HepG2 (cell line): ENCODE measurements around the gene TNS4. TPM values are rescaled to one million over a fixed set of nuclear protein-coding genes. Genes with fewer than 3 reads are reported as not detected.

ENCODE experiments used
- HNRNPL ChIP-seq: fragments of 200-400 bp; formaldehyde crosslinking; IDR thresholded peaks from 2 replicates; pipeline ENCODE4 v1.6.1; 2017; ENCODE audit warnings: mild to moderate bottlenecking, low read depth, low read length
- HOXD1 ChIP-seq: sonication (generic); formaldehyde crosslinking; IDR thresholded peaks from 2 replicates; pipeline ENCODE4 v1.5.0; 2020; ENCODE audit warnings: missing genetic modification reagents
- NONO ChIP-seq, 2 experiments: fragments of 450-650 bp in 1 of 2; sonication (generic) in 1 of 2; formaldehyde crosslinking in 1 of 2; IDR thresholded peaks in 1 of 2; conservative IDR thresholded peaks in 1 of 2; 2 replicates each; pipeline versions ENCODE4 v1.6.1 to v1.8.0; 2017 to 2022; ENCODE audit warnings: mild to moderate bottlenecking in 1 of 2, missing genetic modification reagents in 1 of 2, moderate library complexity in 1 of 2
- NR2F6 ChIP-seq, 2 experiments: IDR thresholded peaks; 2 replicates each; pipeline ENCODE4 v1.6.1; 2016; ENCODE audit warnings: antibody characterized with exemption in 1 of 2, mild to moderate bottlenecking in 1 of 2
- PHF8 ChIP-seq: sonication (generic); formaldehyde crosslinking; IDR thresholded peaks from 2 replicates; pipeline ENCODE4 v1.5.0; 2020; ENCODE audit warnings: missing genetic modification reagents
- RXRA ChIP-seq: sonication (generic); formaldehyde crosslinking; IDR thresholded peaks from 2 replicates; pipeline ENCODE4 v1.5.1; 2020; ENCODE audit warnings: missing genetic modification reagents
- SAFB2 ChIP-seq: sonication (generic); formaldehyde crosslinking; IDR thresholded peaks from 2 replicates; pipeline ENCODE4 v1.5.1; 2020; ENCODE audit warnings: missing genetic modification reagents, low read depth, mild to moderate bottlenecking, borderline replicate concordance
- SALL1 ChIP-seq: sonication (generic); formaldehyde crosslinking; IDR thresholded peaks from 2 replicates; pipeline ENCODE4 v1.8.0; 2022; ENCODE audit warnings: mild to moderate bottlenecking, missing genetic modification reagents
- TGIF2 ChIP-seq: IDR thresholded peaks from 2 replicates; pipeline ENCODE4 v1.6.1; 2016; ENCODE audit warnings: control low read depth, missing compliant biosample characterization
- polyA plus RNA-seq, 8 experiments: library from polyadenylated mRNA; depleted of rRNA in 3 of 8; stranded (reverse) in 7 of 8; unstranded in 1 of 8; fragments of >200 nt; fragmentation: Illumina TruSeq in 4 of 8; extraction: Trizol in 4 of 8; gene quantifications; 2 replicates each; pipeline versions ENCODE4 v1.2.1 to v1.2.3, GENCODE V29; 2011 to 2016; ENCODE audit warnings: low read depth in 4 of 8, missing spikeins in 1 of 8, mixed read lengths in 1 of 8; ENCODE audit not compliant: insufficient read depth in 1 of 8
- total RNA-seq, 5 experiments: library from RNA; depleted of rRNA; stranded (reverse); fragments of >200 nt; fragmentation: Illumina TruSeq; extraction: Trizol; gene quantifications; 2 replicates each; pipeline ENCODE4 v1.2.3, GENCODE V29; 2016; ENCODE audit warnings: low read depth in 1 of 5
- TF ChIP-seq, protein P1 (sequence below), 2 experiments: fragments of 450-650 bp in 1 of 2; sonication (generic) in 1 of 2; formaldehyde crosslinking in 1 of 2; IDR thresholded peaks; 2 replicates each; pipeline versions ENCODE4 v1.6.1 to v1.8.0; 2016 to 2022; ENCODE audit warnings: antibody characterized with exemption in 1 of 2, mild to moderate bottlenecking in 1 of 2, missing genetic modification reagents in 1 of 2
- TF ChIP-seq, protein P2 (sequence below), 2 experiments: fragments of 450-650 bp in 1 of 2; sonication (generic) in 1 of 2; formaldehyde crosslinking; IDR thresholded peaks; 2 replicates each; pipeline versions ENCODE4 v1.5.0 to v1.8.0; 2020 to 2022; ENCODE audit warnings: mild to moderate bottlenecking in 1 of 2, missing genetic modification reagents in 1 of 2
- TF ChIP-seq, protein P3 (sequence below): sonication (generic); formaldehyde crosslinking; IDR thresholded peaks from 2 replicates; pipeline ENCODE4 v1.9.0; 2021; ENCODE audit warnings: missing genetic modification reagents, borderline replicate concordance
- TF ChIP-seq, protein P4 (sequence below): sonication (generic); IDR thresholded peaks from 2 replicates; pipeline ENCODE4 v1.6.1; 2016; ENCODE audit warnings: low read depth, borderline replicate concordance

The TNS4 gene
- total and polyA plus RNA-seq, 2 of the 13 experiments (the other 11 are each of a cell fraction or from before 2014, with no cell fraction given): 0.58 to 2.1 TPM

DNA sequence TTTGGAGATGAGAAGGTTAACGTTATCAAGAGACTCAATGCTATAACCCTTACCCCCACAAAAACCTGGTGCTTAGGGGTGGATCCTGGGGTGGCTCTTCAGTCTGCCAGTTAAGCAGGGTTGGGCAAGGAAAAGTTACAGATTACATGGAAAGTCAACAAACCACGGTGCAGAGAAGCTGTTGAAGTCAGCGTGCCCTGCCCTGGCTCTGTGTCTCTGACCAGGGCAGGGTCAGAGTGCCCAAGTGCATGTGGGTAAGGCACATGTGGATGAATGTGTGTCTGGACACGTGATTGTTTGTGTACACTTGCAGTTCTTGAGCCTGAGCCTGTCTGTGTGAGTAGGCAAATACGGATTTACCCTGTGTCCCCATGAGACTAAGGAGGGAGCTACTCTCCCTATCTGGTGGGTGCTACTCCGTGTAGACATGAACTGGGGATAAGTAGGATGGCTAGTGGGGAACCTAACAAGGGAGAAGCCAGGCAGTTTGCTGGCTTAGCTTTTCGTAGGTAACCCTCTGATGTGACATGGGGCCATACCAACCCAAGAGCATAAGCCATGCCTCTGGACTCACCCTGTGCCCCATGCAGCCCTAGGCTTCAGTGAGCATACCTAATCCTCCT, 52.7 kb downstream of the TNS4 start (continued):
- TF ChIP-seq, protein P1, sequence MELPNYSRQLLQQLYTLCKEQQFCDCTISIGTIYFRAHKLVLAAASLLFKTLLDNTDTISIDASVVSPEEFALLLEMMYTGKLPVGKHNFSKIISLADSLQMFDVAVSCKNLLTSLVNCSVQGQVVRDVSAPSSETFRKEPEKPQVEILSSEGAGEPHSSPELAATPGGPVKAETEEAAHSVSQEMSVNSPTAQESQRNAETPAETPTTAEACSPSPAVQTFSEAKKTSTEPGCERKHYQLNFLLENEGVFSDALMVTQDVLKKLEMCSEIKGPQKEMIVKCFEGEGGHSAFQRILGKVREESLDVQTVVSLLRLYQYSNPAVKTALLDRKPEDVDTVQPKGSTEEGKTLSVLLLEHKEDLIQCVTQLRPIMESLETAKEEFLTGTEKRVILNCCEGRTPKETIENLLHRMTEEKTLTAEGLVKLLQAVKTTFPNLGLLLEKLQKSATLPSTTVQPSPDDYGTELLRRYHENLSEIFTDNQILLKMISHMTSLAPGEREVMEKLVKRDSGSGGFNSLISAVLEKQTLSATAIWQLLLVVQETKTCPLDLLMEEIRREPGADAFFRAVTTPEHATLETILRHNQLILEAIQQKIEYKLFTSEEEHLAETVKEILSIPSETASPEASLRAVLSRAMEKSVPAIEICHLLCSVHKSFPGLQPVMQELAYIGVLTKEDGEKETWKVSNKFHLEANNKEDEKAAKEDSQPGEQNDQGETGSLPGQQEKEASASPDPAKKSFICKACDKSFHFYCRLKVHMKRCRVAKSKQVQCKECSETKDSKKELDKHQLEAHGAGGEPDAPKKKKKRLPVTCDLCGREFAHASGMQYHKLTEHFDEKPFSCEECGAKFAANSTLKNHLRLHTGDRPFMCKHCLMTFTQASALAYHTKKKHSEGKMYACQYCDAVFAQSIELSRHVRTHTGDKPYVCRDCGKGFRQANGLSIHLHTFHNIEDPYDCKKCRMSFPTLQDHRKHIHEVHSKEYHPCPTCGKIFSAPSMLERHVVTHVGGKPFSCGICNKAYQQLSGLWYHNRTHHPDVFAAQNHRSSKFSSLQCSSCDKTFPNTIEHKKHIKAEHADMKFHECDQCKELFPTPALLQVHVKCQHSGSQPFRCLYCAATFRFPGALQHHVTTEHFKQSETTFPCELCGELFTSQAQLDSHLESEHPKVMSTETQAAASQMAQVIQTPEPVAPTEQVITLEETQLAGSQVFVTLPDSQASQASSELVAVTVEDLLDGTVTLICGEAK (IDR thresholded peaks at IDR 0.05): no peak
- TF ChIP-seq, protein P1 (CRISPR knock-in tag; IDR thresholded peaks at IDR 0.05): peak; percentile 55; the same call in 1 of the 2 replicates
- TF ChIP-seq NONO (IDR thresholded peaks at IDR 0.05) (no peak), NONO (CRISPR knock-in tag; conservative IDR thresholded peaks at IDR 0.05) (peak; percentile 80; the same call in 1 of the 2 replicates), RXRA (CRISPR knock-in tag) (peak; percentile 91; the same call in 1 of the 2 replicates), SAFB2 (CRISPR knock-in tag) (peak; percentile 86; the same call in 1 of the 2 replicates), HNRNPL (peak; percentile 96), HOXD1 (peak; percentile 18; the same call in 1 of the 2 replicates), NR2F6 (IDR thresholded peaks at IDR 0.05) (peak; percentile 83), NR2F6 (CRISPR knock-in tag; IDR thresholded peaks at IDR 0.05) (peak; percentile 92), TGIF2 (CRISPR knock-in tag) (peak; percentile 97), SALL1 (CRISPR knock-in tag) (peak; percentile 95), PHF8 (peak; percentile 33; the same call in 1 of the 2 replicates)
- TF ChIP-seq, protein P2, sequence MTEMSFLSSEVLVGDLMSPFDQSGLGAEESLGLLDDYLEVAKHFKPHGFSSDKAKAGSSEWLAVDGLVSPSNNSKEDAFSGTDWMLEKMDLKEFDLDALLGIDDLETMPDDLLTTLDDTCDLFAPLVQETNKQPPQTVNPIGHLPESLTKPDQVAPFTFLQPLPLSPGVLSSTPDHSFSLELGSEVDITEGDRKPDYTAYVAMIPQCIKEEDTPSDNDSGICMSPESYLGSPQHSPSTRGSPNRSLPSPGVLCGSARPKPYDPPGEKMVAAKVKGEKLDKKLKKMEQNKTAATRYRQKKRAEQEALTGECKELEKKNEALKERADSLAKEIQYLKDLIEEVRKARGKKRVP (CRISPR knock-in tag; IDR thresholded peaks at IDR 0.05): peak in 1 of 2 experiments; percentile 73; a peak in 2 of 4 replicates
- TF ChIP-seq, protein P3, sequence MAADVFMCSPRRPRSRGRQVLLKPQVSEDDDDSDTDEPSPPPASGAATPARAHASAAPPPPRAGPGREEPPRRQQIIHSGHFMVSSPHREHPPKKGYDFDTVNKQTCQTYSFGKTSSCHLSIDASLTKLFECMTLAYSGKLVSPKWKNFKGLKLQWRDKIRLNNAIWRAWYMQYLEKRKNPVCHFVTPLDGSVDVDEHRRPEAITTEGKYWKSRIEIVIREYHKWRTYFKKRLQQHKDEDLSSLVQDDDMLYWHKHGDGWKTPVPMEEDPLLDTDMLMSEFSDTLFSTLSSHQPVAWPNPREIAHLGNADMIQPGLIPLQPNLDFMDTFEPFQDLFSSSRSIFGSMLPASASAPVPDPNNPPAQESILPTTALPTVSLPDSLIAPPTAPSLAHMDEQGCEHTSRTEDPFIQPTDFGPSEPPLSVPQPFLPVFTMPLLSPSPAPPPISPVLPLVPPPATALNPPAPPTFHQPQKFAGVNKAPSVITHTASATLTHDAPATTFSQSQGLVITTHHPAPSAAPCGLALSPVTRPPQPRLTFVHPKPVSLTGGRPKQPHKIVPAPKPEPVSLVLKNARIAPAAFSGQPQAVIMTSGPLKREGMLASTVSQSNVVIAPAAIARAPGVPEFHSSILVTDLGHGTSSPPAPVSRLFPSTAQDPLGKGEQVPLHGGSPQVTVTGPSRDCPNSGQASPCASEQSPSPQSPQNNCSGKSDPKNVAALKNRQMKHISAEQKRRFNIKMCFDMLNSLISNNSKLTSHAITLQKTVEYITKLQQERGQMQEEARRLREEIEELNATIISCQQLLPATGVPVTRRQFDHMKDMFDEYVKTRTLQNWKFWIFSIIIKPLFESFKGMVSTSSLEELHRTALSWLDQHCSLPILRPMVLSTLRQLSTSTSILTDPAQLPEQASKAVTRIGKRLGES (CRISPR knock-in tag): peak; percentile 90; the same call in 1 of the 2 replicates
- TF ChIP-seq, protein P4, sequence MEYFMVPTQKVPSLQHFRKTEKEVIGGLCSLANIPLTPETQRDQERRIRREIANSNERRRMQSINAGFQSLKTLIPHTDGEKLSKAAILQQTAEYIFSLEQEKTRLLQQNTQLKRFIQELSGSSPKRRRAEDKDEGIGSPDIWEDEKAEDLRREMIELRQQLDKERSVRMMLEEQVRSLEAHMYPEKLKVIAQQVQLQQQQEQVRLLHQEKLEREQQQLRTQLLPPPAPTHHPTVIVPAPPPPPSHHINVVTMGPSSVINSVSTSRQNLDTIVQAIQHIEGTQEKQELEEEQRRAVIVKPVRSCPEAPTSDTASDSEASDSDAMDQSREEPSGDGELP: peak; percentile 67; the same call in 1 of the 2 replicates
